HCT116 (cell line): ENCODE data around the gene GPR37. TPM values are rescaled to one million over a fixed set of nuclear protein-coding genes. Genes with fewer than 3 reads are reported as not detected.

Source experiments
- ATAC-seq: fragments of 200-7000 bp; cut with Tn5 transposase; 2 replicates; pipeline ENCODE4 v1.9.1; 2020; ENCODE audit warnings: mild to moderate bottlenecking, moderate library complexity
- BruUV-seq: library from RNA; stranded (reverse); fragments of 400-500 nt; replicated peaks from 2 replicates; lab custom pipeline; 2021; lab: Mats Ljungman, UMichigan
- CTCF ChIA-PET: fragments of 300-600 bp; sonication (Branson Sonifier 250); formaldehyde crosslinking; loops from one replicate; lab custom pipeline; 2021; ENCODE audit warnings: antibody characterized with exemption; lab: Charles Lee
- POLR2A ChIA-PET: fragments of 300-600, 350-600 bp; sonication (Branson Sonifier 250); formaldehyde crosslinking; loops from one replicate; lab custom pipeline; 2021; ENCODE audit warnings: antibody characterized with exemption; lab: Charles Lee
- RAD21 ChIA-PET, 2 experiments: fragments of 300-600 bp; sonication (Branson Sonifier 250); formaldehyde crosslinking; loops; one replicate each; lab custom pipeline; 2023; ENCODE audit warnings: low total read pairs in 2 of 2; ENCODE audit not compliant: uncharacterized antibody in 2 of 2, unreplicated experiment in 2 of 2, low non-redundant PET in 1 of 2; lab: Charles Lee
- DNase-seq: peaks from one replicate; pipeline ENCODE4 v3.0.0-alpha.2; 2010; ENCODE audit warnings: low read depth, low spot score
- H2AFZ ChIP-seq: fragments of 200-600 bp; shearing (Covaris generic), sonication (generic); 2 replicates; pipeline ENCODE4 v1.6.1; 2017; ENCODE audit warnings: low read depth, mixed run types, mixed read lengths, antibody characterized with exemption, low read length; ENCODE audit not compliant: poor library complexity, severe bottlenecking
- H3K27ac ChIP-seq: 2 replicates; pipeline ENCODE4 v1.5.1; 2012; ENCODE audit warnings: low read depth, low read length
- H3K27me3 ChIP-seq: fragments of 200-600 bp; sonication (generic); 2 replicates; pipeline ENCODE4 v1.6.1; 2016; ENCODE audit warnings: mixed run types, low read length, mixed read lengths; ENCODE audit not compliant: insufficient read depth
- H3K36me3 ChIP-seq, 2 experiments: fragments of 200-500 bp in 1 of 2; fragments of 200-600 bp in 1 of 2; sonication (Bioruptor generic) in 1 of 2; sonication (generic) in 1 of 2; 2 replicates each; pipeline versions ENCODE4 v1.5.1 to v1.6.1; 2014 to 2016; ENCODE audit warnings: low read length in 2 of 2, inconsistent platforms in 1 of 2, mixed read lengths in 1 of 2, mixed run types in 1 of 2; ENCODE audit not compliant: insufficient read depth in 2 of 2, control insufficient read depth in 1 of 2
- H3K4me1 ChIP-seq, 2 experiments: fragments of 200-600 bp in 1 of 2; sonication (generic) in 1 of 2; 2 replicates each; pipeline versions ENCODE4 v1.5.1 to v1.6.1; 2012 to 2017; ENCODE audit warnings: low read length in 2 of 2, inconsistent platforms in 1 of 2, mild to moderate bottlenecking in 1 of 2, mixed read lengths in 1 of 2, mixed run types in 1 of 2, moderate library complexity in 1 of 2; ENCODE audit not compliant: insufficient read depth in 2 of 2, control insufficient read depth in 1 of 2
- H3K4me2 ChIP-seq: fragments of 200-600 bp; sonication (generic); 2 replicates; pipeline ENCODE4 v1.6.1; 2017; ENCODE audit warnings: mixed run types, low read length, mixed read lengths
- H3K4me3 ChIP-seq, 2 experiments: fragments of 200-600 bp in 1 of 2; sonication (generic) in 1 of 2; replicated peaks in 1 of 2; 2 replicates each; pipeline ENCODE4 v1.5.1; 2011 to 2016; ENCODE audit warnings: low read length in 2 of 2, control low read depth in 1 of 2, low read depth in 1 of 2, mild to moderate bottlenecking in 1 of 2, mixed read lengths in 1 of 2, mixed run types in 1 of 2
- H3K79me2 ChIP-seq: fragments of 200-600 bp; sonication (generic); 2 replicates; pipeline ENCODE4 v1.6.1; 2017; ENCODE audit warnings: mild to moderate bottlenecking, mixed run types, low read length, moderate library complexity, mixed read lengths; ENCODE audit not compliant: insufficient read depth
- H3K9ac ChIP-seq: fragments of 200-600 bp; sonication (generic); 2 replicates; pipeline ENCODE4 v1.6.1; 2016; ENCODE audit warnings: low read length, mixed read lengths
- H3K9me2 ChIP-seq: fragments of 200-600 bp; sonication (generic), shearing (Covaris generic); 2 replicates; pipeline ENCODE4 v1.6.1; 2017; ENCODE audit warnings: mixed run types, mild to moderate bottlenecking, moderate library complexity; ENCODE audit not compliant: insufficient read depth
- H3K9me3 ChIP-seq, 2 experiments: fragments of 200-500 bp in 1 of 2; fragments of 200-600 bp in 1 of 2; sonication (Bioruptor generic) in 1 of 2; sonication (generic) in 1 of 2; 2 replicates each; pipeline ENCODE4 v1.6.1; 2014 to 2017; ENCODE audit warnings: low read length in 2 of 2, mixed read lengths in 2 of 2, inconsistent platforms in 1 of 2, low read depth in 1 of 2, mild to moderate bottlenecking in 1 of 2, mixed run types in 1 of 2, moderate library complexity in 1 of 2; ENCODE audit not compliant: control insufficient read depth in 1 of 2, insufficient read depth in 1 of 2
- H4K20me1 ChIP-seq: fragments of 200-600 bp; sonication (generic), shearing (Covaris generic); 2 replicates; pipeline ENCODE4 v1.6.1; 2017; ENCODE audit warnings: mixed run types, mild to moderate bottlenecking, moderate library complexity; ENCODE audit not compliant: insufficient read depth
- CEBPB ChIP-seq: IDR thresholded peaks from 2 replicates; pipeline ENCODE4 v1.6.1; 2012; ENCODE audit warnings: low read depth
- EZH2phosphoT487 ChIP-seq: fragments of 200-600 bp; IDR thresholded peaks from 2 replicates; pipeline ENCODE4 v1.6.1; 2018; ENCODE audit warnings: antibody characterized with exemption, borderline replicate concordance
- JUND ChIP-seq: IDR thresholded peaks from 2 replicates; pipeline ENCODE4 v1.6.1; 2012
- POLR2AphosphoS5 ChIP-seq: IDR thresholded peaks from 2 replicates; pipeline ENCODE4 v1.6.1; 2011; ENCODE audit warnings: mild to moderate bottlenecking, low read depth, low read length, moderate library complexity
- SP1 ChIP-seq: IDR thresholded peaks from 2 replicates; pipeline ENCODE4 v1.6.1; 2012; ENCODE audit warnings: low read depth
- YY1 ChIP-seq: IDR thresholded peaks from 2 replicates; pipeline ENCODE4 v1.6.1; 2011; ENCODE audit warnings: low read length, low read depth, moderate library complexity, mild to moderate bottlenecking; ENCODE audit not compliant: insufficient replicate concordance; ENCODE audit errors: extremely low read depth
- ZFX ChIP-seq: fragments of 450-650 bp; IDR thresholded peaks from 2 replicates; pipeline ENCODE4 v1.6.1; 2017
- ZNF274 ChIP-seq: fragments of 200-500 bp; sonication (Bioruptor generic); IDR thresholded peaks from 2 replicates; pipeline ENCODE4 v1.6.1; 2014; ENCODE audit warnings: mild to moderate bottlenecking, low read depth, low read length, inconsistent platforms
- intact Hi-C: fragments of 100-400 bp; cut with micrococcal nuclease; formaldehyde crosslinking; loops from 2 replicates; pipeline ENCODE4 v1.10.0; 2022
- total RNA-seq: library from RNA; stranded (reverse); gene quantifications from one replicate; pipeline ENCODE4 v1.2.1, GENCODE V29; 2021; ENCODE audit not compliant: unreplicated experiment
- TF ChIP-seq, protein P1 (sequence below): IDR thresholded peaks from 2 replicates; pipeline ENCODE4 v1.6.1; 2012; ENCODE audit warnings: low read depth
- TF ChIP-seq, protein P2 (sequence below): IDR thresholded peaks from 2 replicates; pipeline ENCODE4 v1.6.1; 2012
- TF ChIP-seq, protein P3 (sequence below): IDR thresholded peaks from 2 replicates; pipeline ENCODE4 v1.6.1; 2011; ENCODE audit warnings: mild to moderate bottlenecking, low read length, moderate library complexity; ENCODE audit not compliant: insufficient replicate concordance; ENCODE audit errors: extremely low read depth
- TF ChIP-seq, protein P4 (sequence below): IDR thresholded peaks from 2 replicates; pipeline ENCODE4 v1.6.1; 2012

The GPR37 gene
- total RNA-seq, 1 experiment from 2014 or later = 2.2 TPM

DNA sequence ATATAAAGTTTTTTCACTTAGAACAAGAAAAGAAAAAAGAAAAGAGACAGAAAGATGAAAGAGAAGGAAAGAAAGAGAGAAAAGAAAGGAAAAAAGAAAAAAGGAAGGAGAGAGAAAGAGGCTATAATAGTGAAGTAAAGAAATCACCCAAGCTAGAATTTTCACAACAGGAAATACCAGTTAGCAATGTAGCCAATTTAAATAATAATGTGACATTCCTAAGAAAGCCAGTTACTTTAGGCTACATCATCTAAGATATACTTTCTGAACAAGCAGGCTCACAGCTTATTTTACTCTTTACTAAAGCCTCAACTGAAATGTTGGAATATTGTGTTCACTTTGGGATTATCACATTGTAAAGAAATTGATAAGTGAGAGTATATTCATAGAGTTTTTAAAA is 53.6 kb downstream of the GPR37 start:
- ChIA-PET POLR2A (no interaction called here), RAD21 (no interaction called here), CTCF (no interaction called here)
- TF ChIP-seq JUND = no peak
- H3K27ac ChIP-seq = no peak overlapping the region
- H4K20me1 ChIP-seq = no peaks in the 10 kb centered on the region
- H3K4me3 ChIP-seq = no peak overlapping the region
- BruUV-seq = no TSS peak
- ATAC-seq (no peak), DNase-seq (no peak)
- no peaks in the 10 kb centered on the region for H3K4me1 ChIP-seq
- no peak overlapping the region for H3K9ac ChIP-seq
- intact Hi-C loops = no loop called here
- H3K79me2 ChIP-seq = no peaks in the 10 kb centered on the region
- H2AFZ ChIP-seq = no peak overlapping the region
- no peaks in the 10 kb centered on the region for H3K36me3 ChIP-seq
- H3K4me2 ChIP-seq = no peak overlapping the region
- H3K9me2 ChIP-seq = 0 out of 2 replicates have a peak, but pooled peaks cover 3% of the 10 kb centered on the region
- no peaks in the 10 kb centered on the region for H3K27me3 ChIP-seq
- no peaks in the 10 kb centered on the region for H3K9me3 ChIP-seq

DNA sequence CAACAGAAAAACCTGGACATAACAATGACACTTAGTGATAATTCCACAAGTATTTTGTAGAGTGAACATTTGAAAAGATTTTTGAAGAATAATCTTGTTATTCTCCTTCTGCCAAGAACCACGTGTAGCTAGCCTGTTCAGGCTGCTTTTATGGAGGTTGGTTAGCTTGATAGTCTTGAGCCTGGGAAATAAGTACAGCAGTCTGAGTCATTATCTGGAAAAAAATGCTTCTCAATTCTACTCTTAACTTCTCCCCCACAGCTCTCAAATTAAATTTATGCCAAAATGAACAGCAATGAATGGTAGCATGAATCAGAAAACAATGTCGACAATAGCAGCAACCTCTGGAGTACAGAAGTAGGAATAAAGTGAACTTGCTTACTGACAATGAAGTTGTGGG is 63.2 kb downstream of the GPR37 start:
- H3K79me2 ChIP-seq = no peaks in the 10 kb centered on the region
- no peak overlapping the region for H3K4me2 ChIP-seq
- H4K20me1 ChIP-seq = no peaks in the 10 kb centered on the region
- no peak overlapping the region for H2AFZ ChIP-seq
- no peak overlapping the region for H3K9ac ChIP-seq
- H3K27me3 ChIP-seq = no peaks in the 10 kb centered on the region
- ATAC-seq = no peak
- no peaks in the 10 kb centered on the region for H3K36me3 ChIP-seq
- no peaks in the 10 kb centered on the region for H3K9me3 ChIP-seq
- no peak overlapping the region for H3K4me3 ChIP-seq
- ChIA-PET POLR2A (interaction anchor here (0.7 kb wide), 1 partner anchor 1972 kb away, joined by 3 read pairs; no protein-coding TSS in a partner anchor), RAD21 (no interaction called here), CTCF (no interaction called here)
- no peak overlapping the region for H3K27ac ChIP-seq
- intact Hi-C loops = no loop called here
- no peaks in the 10 kb centered on the region for H3K4me1 ChIP-seq
- no peaks in the 10 kb centered on the region for H3K9me2 ChIP-seq
- BruUV-seq = no TSS peak
- TF ChIP-seq, protein P1, sequence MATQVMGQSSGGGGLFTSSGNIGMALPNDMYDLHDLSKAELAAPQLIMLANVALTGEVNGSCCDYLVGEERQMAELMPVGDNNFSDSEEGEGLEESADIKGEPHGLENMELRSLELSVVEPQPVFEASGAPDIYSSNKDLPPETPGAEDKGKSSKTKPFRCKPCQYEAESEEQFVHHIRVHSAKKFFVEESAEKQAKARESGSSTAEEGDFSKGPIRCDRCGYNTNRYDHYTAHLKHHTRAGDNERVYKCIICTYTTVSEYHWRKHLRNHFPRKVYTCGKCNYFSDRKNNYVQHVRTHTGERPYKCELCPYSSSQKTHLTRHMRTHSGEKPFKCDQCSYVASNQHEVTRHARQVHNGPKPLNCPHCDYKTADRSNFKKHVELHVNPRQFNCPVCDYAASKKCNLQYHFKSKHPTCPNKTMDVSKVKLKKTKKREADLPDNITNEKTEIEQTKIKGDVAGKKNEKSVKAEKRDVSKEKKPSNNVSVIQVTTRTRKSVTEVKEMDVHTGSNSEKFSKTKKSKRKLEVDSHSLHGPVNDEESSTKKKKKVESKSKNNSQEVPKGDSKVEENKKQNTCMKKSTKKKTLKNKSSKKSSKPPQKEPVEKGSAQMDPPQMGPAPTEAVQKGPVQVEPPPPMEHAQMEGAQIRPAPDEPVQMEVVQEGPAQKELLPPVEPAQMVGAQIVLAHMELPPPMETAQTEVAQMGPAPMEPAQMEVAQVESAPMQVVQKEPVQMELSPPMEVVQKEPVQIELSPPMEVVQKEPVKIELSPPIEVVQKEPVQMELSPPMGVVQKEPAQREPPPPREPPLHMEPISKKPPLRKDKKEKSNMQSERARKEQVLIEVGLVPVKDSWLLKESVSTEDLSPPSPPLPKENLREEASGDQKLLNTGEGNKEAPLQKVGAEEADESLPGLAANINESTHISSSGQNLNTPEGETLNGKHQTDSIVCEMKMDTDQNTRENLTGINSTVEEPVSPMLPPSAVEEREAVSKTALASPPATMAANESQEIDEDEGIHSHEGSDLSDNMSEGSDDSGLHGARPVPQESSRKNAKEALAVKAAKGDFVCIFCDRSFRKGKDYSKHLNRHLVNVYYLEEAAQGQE = no peak
- TF ChIP-seq POLR2AphosphoS5 = no peak
- TF ChIP-seq, protein P2, sequence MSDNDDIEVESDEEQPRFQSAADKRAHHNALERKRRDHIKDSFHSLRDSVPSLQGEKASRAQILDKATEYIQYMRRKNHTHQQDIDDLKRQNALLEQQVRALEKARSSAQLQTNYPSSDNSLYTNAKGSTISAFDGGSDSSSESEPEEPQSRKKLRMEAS = no peak
- no peak for TF ChIP-seq ZFX
- TF ChIP-seq JUND = no peak
- no peak for TF ChIP-seq CEBPB
- TF ChIP-seq EZH2phosphoT487 = no peak
- no peak for TF ChIP-seq YY1
- TF ChIP-seq, protein P3, sequence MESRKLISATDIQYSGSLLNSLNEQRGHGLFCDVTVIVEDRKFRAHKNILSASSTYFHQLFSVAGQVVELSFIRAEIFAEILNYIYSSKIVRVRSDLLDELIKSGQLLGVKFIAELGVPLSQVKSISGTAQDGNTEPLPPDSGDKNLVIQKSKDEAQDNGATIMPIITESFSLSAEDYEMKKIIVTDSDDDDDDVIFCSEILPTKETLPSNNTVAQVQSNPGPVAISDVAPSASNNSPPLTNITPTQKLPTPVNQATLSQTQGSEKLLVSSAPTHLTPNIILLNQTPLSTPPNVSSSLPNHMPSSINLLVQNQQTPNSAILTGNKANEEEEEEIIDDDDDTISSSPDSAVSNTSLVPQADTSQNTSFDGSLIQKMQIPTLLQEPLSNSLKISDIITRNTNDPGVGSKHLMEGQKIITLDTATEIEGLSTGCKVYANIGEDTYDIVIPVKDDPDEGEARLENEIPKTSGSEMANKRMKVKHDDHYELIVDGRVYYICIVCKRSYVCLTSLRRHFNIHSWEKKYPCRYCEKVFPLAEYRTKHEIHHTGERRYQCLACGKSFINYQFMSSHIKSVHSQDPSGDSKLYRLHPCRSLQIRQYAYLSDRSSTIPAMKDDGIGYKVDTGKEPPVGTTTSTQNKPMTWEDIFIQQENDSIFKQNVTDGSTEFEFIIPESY = no peak
- TF ChIP-seq SP1 = no peak
- no peak for TF ChIP-seq ZNF274
- TF ChIP-seq, protein P4, sequence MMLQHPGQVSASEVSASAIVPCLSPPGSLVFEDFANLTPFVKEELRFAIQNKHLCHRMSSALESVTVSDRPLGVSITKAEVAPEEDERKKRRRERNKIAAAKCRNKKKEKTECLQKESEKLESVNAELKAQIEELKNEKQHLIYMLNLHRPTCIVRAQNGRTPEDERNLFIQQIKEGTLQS = no peak
- no peak for DNase-seq
